Measurements from ENCODE around the gene PDIK1L. TPM values are rescaled to one million over a fixed set of nuclear protein-coding genes. Genes with fewer than 3 reads are reported as not detected.

The PDIK1L gene
- total and polyA plus RNA-seq, 2 donors (not counting 3 experiments of a cell fraction or from before 2014, with no cell fraction given) = 1.6 to 5.6 TPM

DNA sequence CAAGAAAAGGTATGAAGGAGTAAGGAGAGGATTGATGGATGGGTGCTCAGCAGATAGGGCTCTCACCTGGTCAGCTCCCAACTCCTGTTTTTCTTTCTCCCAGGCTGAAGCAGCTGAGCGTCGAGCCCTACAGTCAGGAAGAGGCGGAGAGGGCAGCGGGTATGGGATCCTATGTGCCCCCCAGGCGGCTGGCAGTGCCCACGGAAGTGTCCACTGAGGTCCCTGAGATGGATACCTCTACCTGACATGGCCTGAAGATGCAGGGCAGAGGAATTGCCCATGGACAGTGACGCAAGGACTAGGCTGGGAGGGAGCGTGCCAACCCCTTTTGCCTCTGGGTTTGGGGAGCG lies 58.8 kb downstream of the PDIK1L start:
- H3K4me2 ChIP-seq (ENCODE audit: insufficient read depth, low read length) = peak overlapping the region; percentile 60
- no peaks in the 10 kb centered on the region for H3K9me1 ChIP-seq (replicated peaks; ENCODE audit: control insufficient read depth, extremely low read depth, insufficient read depth, low read length)
- BruUV-seq (replicated peaks) = no TSS peak
- H3K4me1 ChIP-seq (ENCODE audit: control insufficient read depth, extremely low read depth, insufficient read depth, low read length) = no peaks in the 10 kb centered on the region
- FAIRE-seq (no peak), DNase-seq (ENCODE audit: low read depth, low spot score) (no peak)
- H3K79me2 ChIP-seq (ENCODE audit: control insufficient read depth, insufficient read depth, low read length) = peaks cover 2% of the 10 kb centered on the region
- ChIA-PET POLR2A (no interaction called here), CTCF (interaction anchor here (1.0 to 3.7 kb wide), 17 partner anchors 8 to 242 kb away, joined by 3 to 48 read pairs (median 10); partner anchors contain the start of genes CEP85, CNKSR1, FAM110D and PDIK1L)
- no peaks in the 10 kb centered on the region for H3K36me3 ChIP-seq (ENCODE audit: control insufficient read depth in 2 of 2, extremely low read depth in 1 of 2, insufficient read depth in 2 of 2, low read length in 2 of 2)
- TF ChIP-seq CTCF (IDR thresholded peaks at IDR 0.05; ENCODE audit: extremely low read depth in 1 of 2, insufficient read depth in 1 of 2, low read depth in 1 of 2, low read length in 2 of 2) = no peak
- TF ChIP-seq POLR2A (IDR thresholded peaks at IDR 0.05; ENCODE audit: low read depth, low read length) = no peak
- TF ChIP-seq, protein P1, sequence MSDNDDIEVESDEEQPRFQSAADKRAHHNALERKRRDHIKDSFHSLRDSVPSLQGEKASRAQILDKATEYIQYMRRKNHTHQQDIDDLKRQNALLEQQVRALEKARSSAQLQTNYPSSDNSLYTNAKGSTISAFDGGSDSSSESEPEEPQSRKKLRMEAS (IDR thresholded peaks at IDR 0.05; ENCODE audit: insufficient read depth, insufficient read length) = no peak
- TF ChIP-seq POLR2AphosphoS5 (IDR thresholded peaks at IDR 0.05; ENCODE audit: insufficient read depth, low read depth, low read length) = no peak
- TF ChIP-seq FOS (IDR thresholded peaks at IDR 0.05; ENCODE audit: borderline replicate concordance, insufficient read depth, low read length) = no peak
- TF ChIP-seq GATA2 (IDR thresholded peaks at IDR 0.05; ENCODE audit: insufficient read depth, insufficient read length, low read depth, low read length) = no peak
- H3K9me3 ChIP-seq (replicated peaks; ENCODE audit: control insufficient read depth, insufficient read depth, low read length) = no peaks in the 10 kb centered on the region
- peak overlapping the region; percentile 75 for H2AFZ ChIP-seq (ENCODE audit: low read depth, low read length)
- H3K9ac ChIP-seq (replicated peaks; ENCODE audit: extremely low read depth, insufficient read depth, low read length) = peak overlapping the region; percentile 74
- H3K4me3 ChIP-seq (replicated peaks in 1 of 3; ENCODE audit: insufficient read depth in 1 of 3, low read depth in 1 of 3, low read length in 3 of 3) = peak overlapping the region; percentile 46 to 72 (median 67)
- intact Hi-C loops (cut with micrococcal nuclease) (no loop called here), dilution Hi-C loops (cut with MboI; ENCODE audit: extremely low pct_ligation_motif_present, low sequenced_read_pairs) (no loop called here)
- H3K27ac ChIP-seq (ENCODE audit: insufficient read depth, low read depth, low read length) = peak overlapping the region; percentile 47
- H4K20me1 ChIP-seq (replicated peaks; ENCODE audit: control insufficient read depth, extremely low read depth, insufficient read depth, low read length) = no peaks in the 10 kb centered on the region
- no peaks in the 10 kb centered on the region for H3K27me3 ChIP-seq (ENCODE audit: control insufficient read depth in 2 of 2, insufficient read depth in 2 of 2, low read length in 2 of 2)
